ENCODE measurements around the gene TTC39A. TPM values are rescaled to one million over a fixed set of nuclear protein-coding genes. Genes with fewer than 3 reads are reported as not detected.
A peak's percentile ranks its signal among the peaks of the same experiment; 100 is the strongest.
"Not testable (repeated sequence)": the region's sequence is repeated elsewhere in the genome, so short reads cannot be mapped to it uniquely, and the experiment has no call there.

The TTC39A gene
- total and polyA plus RNA-seq, 11 donors = 8.4 to 29.2 (median 23.2) TPM

DNA sequence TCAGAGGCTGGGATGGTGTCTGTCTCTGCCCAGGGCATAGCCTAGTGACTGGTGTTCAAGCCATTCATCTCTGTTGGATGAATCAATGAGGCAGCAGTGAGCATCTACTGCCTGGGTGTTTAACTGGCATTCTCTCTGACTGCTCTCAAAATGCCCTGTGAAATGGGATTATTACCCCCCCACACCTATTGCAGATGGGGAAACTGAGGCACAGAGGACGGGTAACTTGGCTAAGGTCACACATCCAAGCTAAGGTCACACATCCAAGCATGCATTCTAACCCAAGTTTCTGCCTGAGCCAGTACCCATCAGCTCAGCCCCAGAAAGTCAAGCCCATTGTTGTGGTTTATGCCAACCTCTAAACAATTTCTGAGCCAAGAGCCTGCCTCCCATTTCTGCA is 5.0 kb downstream of the TTC39A start:
- intact Hi-C loops (cut with DNase I) = loop anchor here in 1 of 10 donors (10.0 kb wide), 1 partner anchor 209 kb away; no protein-coding TSS in a partner anchor
- no peak for ATAC-seq

DNA sequence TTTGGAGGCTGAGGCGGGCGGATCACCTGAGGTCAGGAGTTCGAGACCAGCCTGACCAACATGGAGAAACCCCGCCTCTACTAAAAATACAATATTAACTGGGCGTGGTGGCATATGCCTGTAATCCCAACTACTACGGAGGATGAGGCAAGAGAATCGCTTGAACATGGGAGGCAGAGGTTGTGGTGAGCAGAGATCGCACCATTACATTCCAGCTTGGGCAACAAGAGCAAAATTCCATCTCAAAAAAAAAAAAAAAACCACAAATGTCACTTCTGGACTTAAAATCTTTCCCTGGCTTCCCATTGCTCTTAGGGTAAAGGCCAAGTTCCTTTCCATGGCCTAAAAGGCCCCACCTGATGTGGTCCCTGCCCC is 5.4 kb downstream of the TTC39A start:
- H3K27me3 ChIP-seq, H3K27ac ChIP-seq, H3K36me3 ChIP-seq, ATAC-seq, H3K9me3 ChIP-seq, H3K4me3 ChIP-seq, DNase-seq: not testable (repeated sequence)
- WGBS, 4 donors = 94 to 98% (median 97%) methylated on average over 8 of the region's 8 CpGs
- peaks cover 0 to 27% (median 4%) of the 10 kb centered on the region in 12 donors for H3K4me1 ChIP-seq
- intact Hi-C loops (cut with DNase I) = loop anchor here in 1 of 10 donors (10.0 kb wide), 1 partner anchor 210 kb away; no protein-coding TSS in a partner anchor

More for the DNA sequence above, 5.0 kb downstream of the TTC39A start:
- TF ChIP-seq, protein P1, sequence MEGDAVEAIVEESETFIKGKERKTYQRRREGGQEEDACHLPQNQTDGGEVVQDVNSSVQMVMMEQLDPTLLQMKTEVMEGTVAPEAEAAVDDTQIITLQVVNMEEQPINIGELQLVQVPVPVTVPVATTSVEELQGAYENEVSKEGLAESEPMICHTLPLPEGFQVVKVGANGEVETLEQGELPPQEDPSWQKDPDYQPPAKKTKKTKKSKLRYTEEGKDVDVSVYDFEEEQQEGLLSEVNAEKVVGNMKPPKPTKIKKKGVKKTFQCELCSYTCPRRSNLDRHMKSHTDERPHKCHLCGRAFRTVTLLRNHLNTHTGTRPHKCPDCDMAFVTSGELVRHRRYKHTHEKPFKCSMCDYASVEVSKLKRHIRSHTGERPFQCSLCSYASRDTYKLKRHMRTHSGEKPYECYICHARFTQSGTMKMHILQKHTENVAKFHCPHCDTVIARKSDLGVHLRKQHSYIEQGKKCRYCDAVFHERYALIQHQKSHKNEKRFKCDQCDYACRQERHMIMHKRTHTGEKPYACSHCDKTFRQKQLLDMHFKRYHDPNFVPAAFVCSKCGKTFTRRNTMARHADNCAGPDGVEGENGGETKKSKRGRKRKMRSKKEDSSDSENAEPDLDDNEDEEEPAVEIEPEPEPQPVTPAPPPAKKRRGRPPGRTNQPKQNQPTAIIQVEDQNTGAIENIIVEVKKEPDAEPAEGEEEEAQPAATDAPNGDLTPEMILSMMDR (IDR thresholded peaks at IDR 0.05) = no peak
- TF ChIP-seq POLR2A (IDR thresholded peaks at IDR 0.05) = no peak
- WGBS, 4 donors = 55 to 71% (median 68%) methylated on average over 1 of the region's 1 CpG; no CpG with 5 or more reads in 1 of the 4 donors
- Histone ChIP-seq H3K27me3 (peaks cover 0 to 10% (median 0%) of the 10 kb centered on the region in 9 donors), H3K4me3 (no peak overlapping the region), H3K27ac (peak overlapping the region in 4 of 12 donors; percentile 64 to 89 (median 74)), H3K4me1 (peaks cover 0 to 28% (median 4%) of the 10 kb centered on the region in 12 donors), H3K36me3 (no peaks in the 10 kb centered on the region), H3K9me3 (no peaks in the 10 kb centered on the region)
- no peak for DNase-seq

DNA sequence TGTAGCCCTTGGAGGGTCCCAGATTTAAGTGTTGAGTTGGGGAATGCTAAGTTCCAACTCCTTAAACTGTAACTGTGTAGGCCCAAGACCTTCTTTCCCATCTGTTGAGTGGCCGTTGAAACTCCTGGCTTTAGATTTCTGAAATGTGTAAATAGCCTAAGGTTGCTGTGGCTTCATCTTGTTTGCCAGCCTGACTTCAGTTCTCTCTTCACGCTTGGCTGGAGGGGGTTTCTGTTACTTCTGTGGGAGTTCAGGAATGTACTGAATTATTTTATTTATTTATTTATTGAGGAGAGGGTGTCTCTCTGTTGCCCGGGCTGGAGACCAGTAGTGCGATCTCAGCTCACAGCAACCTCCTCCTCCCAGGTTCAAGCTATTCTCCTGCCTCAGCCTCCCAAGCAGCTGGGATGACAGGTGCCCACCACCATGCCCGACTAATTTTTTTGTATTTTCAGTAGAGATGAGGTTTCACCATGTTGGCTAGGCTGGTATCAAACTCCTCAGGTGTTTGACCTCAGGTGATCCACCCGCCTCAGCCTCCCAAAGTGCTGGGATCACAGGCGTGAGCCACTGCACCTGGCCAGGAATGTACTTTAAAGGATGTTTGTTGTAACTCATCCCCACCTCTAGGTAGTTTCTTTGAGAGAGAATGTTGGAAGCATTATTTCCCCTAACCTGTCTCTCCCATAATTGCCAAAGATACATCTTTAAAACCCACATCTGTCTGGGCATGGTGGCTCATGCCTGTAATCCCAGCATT is 5.9 kb downstream of the TTC39A start:
- ATAC-seq (no peak), DNase-seq (peak in 1 of 5 donors; percentile 25)
- whole genome bisulfite sequencing, 4 donors = 89 to 95% (median 92%) methylated on average over 7 of the region's 7 CpGs
- no peak overlapping the region for H3K27ac ChIP-seq
- no peaks in the 10 kb centered on the region for H3K36me3 ChIP-seq
- intact Hi-C loops (cut with DNase I) = loop anchor here in 1 of 10 donors (10.0 kb wide), 1 partner anchor 210 kb away; no protein-coding TSS in a partner anchor
- H3K4me3 ChIP-seq = no peak overlapping the region
- peaks cover 0 to 22% (median 3%) of the 10 kb centered on the region in 12 donors for H3K4me1 ChIP-seq
- H3K27me3 ChIP-seq = peaks cover 0 to 3% (median 0%) of the 10 kb centered on the region in 9 donors
- no peaks in the 10 kb centered on the region for H3K9me3 ChIP-seq
- TF ChIP-seq, protein P1 (IDR thresholded peaks at IDR 0.05) = no peak
- no peak for TF ChIP-seq POLR2A (IDR thresholded peaks at IDR 0.05)

- DNase-seq = no peak
- no peak for TF ChIP-seq POLR2A (IDR thresholded peaks at IDR 0.05)
- TF ChIP-seq, protein P1 (IDR thresholded peaks at IDR 0.05) = no peak
- Histone ChIP-seq H3K27me3 (peaks cover 0 to 1% (median 0%) of the 10 kb centered on the region in 9 donors), H3K9me3 (no peaks in the 10 kb centered on the region), H3K36me3 (no peaks in the 10 kb centered on the region), H3K4me1 (peaks cover 0 to 19% (median 3%) of the 10 kb centered on the region in 12 donors), H3K27ac (no peak overlapping the region), H3K4me3 (no peak overlapping the region)
- no peak for ATAC-seq
- intact Hi-C loops (cut with DNase I) = loop anchor here in 1 of 10 donors (10.0 kb wide), 1 partner anchor 211 kb away; no protein-coding TSS in a partner anchor
Observed at GRCh38 chr1:51323778-51324177, 6.6 kb downstream of the TTC39A start.
